ENCODE results near the gene FAM219B. TPM values are rescaled to one million over a fixed set of nuclear protein-coding genes. Genes with fewer than 3 reads are reported as not detected.

Gene FAM219B
- total and polyA plus RNA-seq, 10 of the 15 experiments (the other 5 are each of a cell fraction or from before 2014, with no cell fraction given): 7.6 to 53.2 (median 29.4) TPM

- TF ChIP-seq, protein P1, sequence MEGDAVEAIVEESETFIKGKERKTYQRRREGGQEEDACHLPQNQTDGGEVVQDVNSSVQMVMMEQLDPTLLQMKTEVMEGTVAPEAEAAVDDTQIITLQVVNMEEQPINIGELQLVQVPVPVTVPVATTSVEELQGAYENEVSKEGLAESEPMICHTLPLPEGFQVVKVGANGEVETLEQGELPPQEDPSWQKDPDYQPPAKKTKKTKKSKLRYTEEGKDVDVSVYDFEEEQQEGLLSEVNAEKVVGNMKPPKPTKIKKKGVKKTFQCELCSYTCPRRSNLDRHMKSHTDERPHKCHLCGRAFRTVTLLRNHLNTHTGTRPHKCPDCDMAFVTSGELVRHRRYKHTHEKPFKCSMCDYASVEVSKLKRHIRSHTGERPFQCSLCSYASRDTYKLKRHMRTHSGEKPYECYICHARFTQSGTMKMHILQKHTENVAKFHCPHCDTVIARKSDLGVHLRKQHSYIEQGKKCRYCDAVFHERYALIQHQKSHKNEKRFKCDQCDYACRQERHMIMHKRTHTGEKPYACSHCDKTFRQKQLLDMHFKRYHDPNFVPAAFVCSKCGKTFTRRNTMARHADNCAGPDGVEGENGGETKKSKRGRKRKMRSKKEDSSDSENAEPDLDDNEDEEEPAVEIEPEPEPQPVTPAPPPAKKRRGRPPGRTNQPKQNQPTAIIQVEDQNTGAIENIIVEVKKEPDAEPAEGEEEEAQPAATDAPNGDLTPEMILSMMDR (IDR thresholded peaks at IDR 0.05 in 2 of 3, conservative IDR thresholded peaks at IDR 0.05 in 1 of 3; ENCODE audit: control insufficient read depth in 2 of 3, extremely low read depth in 1 of 3, insufficient read depth in 1 of 3, low read depth in 3 of 3, low read length in 3 of 3): peak; percentile 99 to 100 (median 99); a peak in 5 of 6 replicates
- TF ChIP-seq TCF7 (IDR thresholded peaks at IDR 0.05; ENCODE audit: borderline replicate concordance) (no peak), GATAD2B (conservative IDR thresholded peaks at IDR 0.05; ENCODE audit: low read depth) (no peak), SMC3 (IDR thresholded peaks at IDR 0.05; ENCODE audit: borderline replicate concordance, low read length) (peak; percentile 86), YY1 (IDR thresholded peaks at IDR 0.05; ENCODE audit: low read depth, low read length) (0 out of 2 replicates have a peak, but pooled peaks have one; percentile 50), RAD21 (IDR thresholded peaks at IDR 0.05; ENCODE audit: insufficient read depth, low read depth, low read length) (peak; percentile 99), MEF2A (IDR thresholded peaks at IDR 0.05; ENCODE audit: insufficient read depth, low read depth, low read length) (0 out of 2 replicates have a peak, but pooled peaks have one; percentile 32), FOXM1 (IDR thresholded peaks at IDR 0.05; ENCODE audit: low read depth, low read length) (no peak), RELA (IDR thresholded peaks at IDR 0.05; ENCODE audit: borderline replicate concordance, partially characterized antibody) (peak; percentile 57), USF2 (IDR thresholded peaks at IDR 0.05; ENCODE audit: borderline replicate concordance, low read depth, low read length) (no peak), SMARCA5 (IDR thresholded peaks at IDR 0.05) (peak; percentile 20; the same call in 1 of the 2 replicates), EZH2 (IDR thresholded peaks at IDR 0.05; ENCODE audit: borderline replicate concordance, control insufficient read depth, low read depth, low read length) (no peak), RB1 (IDR thresholded peaks at IDR 0.05; ENCODE audit: borderline replicate concordance) (peak; percentile 50; the same call in 1 of the 2 replicates), ZNF274 (IDR thresholded peaks at IDR 0.05; ENCODE audit: insufficient read depth, insufficient read length) (no peak), CBX3 (IDR thresholded peaks at IDR 0.05; ENCODE audit: borderline replicate concordance, low read depth) (no peak), SUZ12 (IDR thresholded peaks at IDR 0.05; ENCODE audit: unreplicated experiment) (no peak), SRF (IDR thresholded peaks at IDR 0.05; ENCODE audit: low read depth in 2 of 2, low read length in 2 of 2) (no peak), ZNF217 (IDR thresholded peaks at IDR 0.05) (no peak), BCL11A (IDR thresholded peaks at IDR 0.05; ENCODE audit: low read depth, low read length) (no peak), HDAC2 (IDR thresholded peaks at IDR 0.05) (no peak)
- TF ChIP-seq, protein P2, sequence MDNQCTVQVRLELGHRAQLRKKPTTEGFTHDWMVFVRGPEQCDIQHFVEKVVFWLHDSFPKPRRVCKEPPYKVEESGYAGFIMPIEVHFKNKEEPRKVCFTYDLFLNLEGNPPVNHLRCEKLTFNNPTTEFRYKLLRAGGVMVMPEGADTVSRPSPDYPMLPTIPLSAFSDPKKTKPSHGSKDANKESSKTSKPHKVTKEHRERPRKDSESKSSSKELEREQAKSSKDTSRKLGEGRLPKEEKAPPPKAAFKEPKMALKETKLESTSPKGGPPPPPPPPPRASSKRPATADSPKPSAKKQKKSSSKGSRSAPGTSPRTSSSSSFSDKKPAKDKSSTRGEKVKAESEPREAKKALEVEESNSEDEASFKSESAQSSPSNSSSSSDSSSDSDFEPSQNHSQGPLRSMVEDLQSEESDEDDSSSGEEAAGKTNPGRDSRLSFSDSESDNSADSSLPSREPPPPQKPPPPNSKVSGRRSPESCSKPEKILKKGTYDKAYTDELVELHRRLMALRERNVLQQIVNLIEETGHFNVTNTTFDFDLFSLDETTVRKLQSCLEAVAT (IDR thresholded peaks at IDR 0.05): no peak
- TF ChIP-seq, protein P3, sequence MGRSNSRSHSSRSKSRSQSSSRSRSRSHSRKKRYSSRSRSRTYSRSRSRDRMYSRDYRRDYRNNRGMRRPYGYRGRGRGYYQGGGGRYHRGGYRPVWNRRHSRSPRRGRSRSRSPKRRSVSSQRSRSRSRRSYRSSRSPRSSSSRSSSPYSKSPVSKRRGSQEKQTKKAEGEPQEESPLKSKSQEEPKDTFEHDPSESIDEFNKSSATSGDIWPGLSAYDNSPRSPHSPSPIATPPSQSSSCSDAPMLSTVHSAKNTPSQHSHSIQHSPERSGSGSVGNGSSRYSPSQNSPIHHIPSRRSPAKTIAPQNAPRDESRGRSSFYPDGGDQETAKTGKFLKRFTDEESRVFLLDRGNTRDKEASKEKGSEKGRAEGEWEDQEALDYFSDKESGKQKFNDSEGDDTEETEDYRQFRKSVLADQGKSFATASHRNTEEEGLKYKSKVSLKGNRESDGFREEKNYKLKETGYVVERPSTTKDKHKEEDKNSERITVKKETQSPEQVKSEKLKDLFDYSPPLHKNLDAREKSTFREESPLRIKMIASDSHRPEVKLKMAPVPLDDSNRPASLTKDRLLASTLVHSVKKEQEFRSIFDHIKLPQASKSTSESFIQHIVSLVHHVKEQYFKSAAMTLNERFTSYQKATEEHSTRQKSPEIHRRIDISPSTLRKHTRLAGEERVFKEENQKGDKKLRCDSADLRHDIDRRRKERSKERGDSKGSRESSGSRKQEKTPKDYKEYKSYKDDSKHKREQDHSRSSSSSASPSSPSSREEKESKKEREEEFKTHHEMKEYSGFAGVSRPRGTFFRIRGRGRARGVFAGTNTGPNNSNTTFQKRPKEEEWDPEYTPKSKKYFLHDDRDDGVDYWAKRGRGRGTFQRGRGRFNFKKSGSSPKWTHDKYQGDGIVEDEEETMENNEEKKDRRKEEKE (IDR thresholded peaks at IDR 0.05): no peak
These were observed 43.6 kb upstream of the FAM219B start (continued) for GRCh38 chr15:74950078-74950908.

All from GM12878 (cell line).